Peyer's patch (tissue), 4 donors: Measurements from ENCODE around the gene GTF2A2. TPM values are rescaled to one million over a fixed set of nuclear protein-coding genes. Genes with fewer than 3 reads are reported as not detected.

ENCODE experiments used
- DNase-seq, 3 donors: peaks; one replicate each; pipeline ENCODE4 v3.0.0-alpha.2; 2017 to 2019
- H3K27ac ChIP-seq, 4 donors: fragments of 200-600 bp; sonication (generic); one replicate each; pipeline ENCODE4 v1.5.1; 2016 to 2019
- H3K27me3 ChIP-seq, 2 donors: fragments of 200-600 bp; sonication (generic); one replicate each; pipeline ENCODE4 v1.5.1; 2019
- H3K36me3 ChIP-seq, 3 donors: fragments of 200-600 bp; sonication (generic); one replicate each; pipeline ENCODE4 v1.5.1; 2016 to 2019
- H3K4me1 ChIP-seq, 4 donors: fragments of 200-600 bp; sonication (generic); one replicate each; pipeline ENCODE4 v1.5.1; 2016 to 2019
- H3K4me3 ChIP-seq, 4 donors: fragments of 200-600 bp; sonication (generic); 1 replicate in 3 of 4; 2 replicates in 1 of 4; pipeline ENCODE4 v1.5.1; 2016 to 2019; ENCODE audit warnings: mild to moderate bottlenecking in 1 of 4
- H3K9me3 ChIP-seq, 4 donors: fragments of 200-600 bp; sonication (generic); one replicate each; pipeline ENCODE4 v1.5.1; 2016 to 2019; ENCODE audit warnings: mild to moderate bottlenecking in 1 of 4
- POLR2A ChIP-seq, 2 donors: fragments of 450-650 bp; IDR thresholded peaks; one replicate each; pipeline ENCODE4 v1.5.1; 2017; ENCODE audit warnings: antibody characterized with exemption in 2 of 2, mild to moderate bottlenecking in 2 of 2, moderate library complexity in 2 of 2
- total RNA-seq, 4 donors: library from RNA; depleted of rRNA; stranded (reverse); fragments of >200 nt; gene quantifications; one replicate each; pipeline ENCODE4 v1.1.0, GENCODE V29; 2016
- TF ChIP-seq, protein P1 (sequence below), 6 experiments: fragments of 450-650 bp in 4 of 6; fragments of 200-600 bp in 2 of 6; sonication (generic) in 1 of 6; IDR thresholded peaks; one replicate each; pipeline ENCODE4 v1.5.1; 2017 to 2019; ENCODE audit warnings: antibody characterized with exemption in 6 of 6, mild to moderate bottlenecking in 3 of 6, moderate library complexity in 1 of 6

The GTF2A2 gene
- total RNA-seq, 4 donors from 2014 or later: 18.8 to 75.1 (median 22.9) TPM

DNA sequence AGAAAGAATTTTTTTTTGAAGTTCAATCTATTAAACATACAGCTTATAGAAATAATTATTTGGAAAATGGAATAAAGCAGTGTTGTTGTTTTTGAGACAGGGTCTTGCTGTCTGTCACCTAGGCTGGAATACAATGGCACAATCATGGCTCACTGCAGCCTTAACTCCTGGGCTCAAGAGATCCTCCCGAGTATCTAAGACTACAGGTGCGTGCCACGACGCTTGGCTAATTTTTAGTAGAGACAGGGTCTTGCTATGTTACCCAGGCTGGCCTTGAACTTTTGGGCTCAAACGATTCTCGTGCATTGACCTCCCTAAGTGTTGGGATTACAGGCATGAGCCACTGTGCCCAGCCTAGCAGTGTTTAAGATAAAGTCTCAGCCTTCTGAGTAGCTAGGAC, 23.0 kb upstream of the GTF2A2 start:
- Histone ChIP-seq H3K27ac (no peak overlapping the region), H3K36me3 (peaks cover 0 to 68% (median 0%) of the 10 kb centered on the region in 3 donors), H3K9me3 (no peaks in the 10 kb centered on the region), H3K4me1 (no peaks in the 10 kb centered on the region), H3K27me3 (no peaks in the 10 kb centered on the region), H3K4me3 (no peak overlapping the region)
- no peak for DNase-seq
- TF ChIP-seq, protein P1, sequence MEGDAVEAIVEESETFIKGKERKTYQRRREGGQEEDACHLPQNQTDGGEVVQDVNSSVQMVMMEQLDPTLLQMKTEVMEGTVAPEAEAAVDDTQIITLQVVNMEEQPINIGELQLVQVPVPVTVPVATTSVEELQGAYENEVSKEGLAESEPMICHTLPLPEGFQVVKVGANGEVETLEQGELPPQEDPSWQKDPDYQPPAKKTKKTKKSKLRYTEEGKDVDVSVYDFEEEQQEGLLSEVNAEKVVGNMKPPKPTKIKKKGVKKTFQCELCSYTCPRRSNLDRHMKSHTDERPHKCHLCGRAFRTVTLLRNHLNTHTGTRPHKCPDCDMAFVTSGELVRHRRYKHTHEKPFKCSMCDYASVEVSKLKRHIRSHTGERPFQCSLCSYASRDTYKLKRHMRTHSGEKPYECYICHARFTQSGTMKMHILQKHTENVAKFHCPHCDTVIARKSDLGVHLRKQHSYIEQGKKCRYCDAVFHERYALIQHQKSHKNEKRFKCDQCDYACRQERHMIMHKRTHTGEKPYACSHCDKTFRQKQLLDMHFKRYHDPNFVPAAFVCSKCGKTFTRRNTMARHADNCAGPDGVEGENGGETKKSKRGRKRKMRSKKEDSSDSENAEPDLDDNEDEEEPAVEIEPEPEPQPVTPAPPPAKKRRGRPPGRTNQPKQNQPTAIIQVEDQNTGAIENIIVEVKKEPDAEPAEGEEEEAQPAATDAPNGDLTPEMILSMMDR (IDR thresholded peaks at IDR 0.05): no peak
- TF ChIP-seq POLR2A (IDR thresholded peaks at IDR 0.05): no peak

DNA sequence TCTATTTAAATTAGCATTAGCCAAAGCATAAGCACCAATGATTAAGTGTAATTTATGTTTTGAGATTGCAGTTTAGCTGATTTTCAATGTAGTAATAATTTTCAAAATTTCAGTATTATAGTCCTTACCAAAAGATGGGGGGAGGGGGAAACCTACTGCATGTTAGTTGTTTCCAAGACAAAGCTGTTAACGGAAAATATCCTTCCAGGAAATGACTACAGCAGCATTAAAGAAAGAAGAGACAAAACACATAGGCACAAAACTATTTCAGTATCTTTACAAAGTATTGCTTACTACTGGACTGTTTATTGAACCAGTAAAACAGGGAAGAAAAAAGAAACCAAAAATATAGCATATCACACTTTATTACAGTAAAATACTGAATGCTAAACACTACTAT, 21.3 kb upstream of the GTF2A2 start:
- TF ChIP-seq POLR2A (IDR thresholded peaks at IDR 0.05): no peak
- TF ChIP-seq, protein P1 (IDR thresholded peaks at IDR 0.05): no peak
- H3K27ac ChIP-seq: no peak overlapping the region
- H3K9me3 ChIP-seq: no peaks in the 10 kb centered on the region
- H3K27me3 ChIP-seq: no peaks in the 10 kb centered on the region
- H3K36me3 ChIP-seq: peaks cover 0 to 85% (median 0%) of the 10 kb centered on the region in 3 donors
- no peak overlapping the region for H3K4me3 ChIP-seq
- no peak for DNase-seq
- H3K4me1 ChIP-seq: no peaks in the 10 kb centered on the region

DNA sequence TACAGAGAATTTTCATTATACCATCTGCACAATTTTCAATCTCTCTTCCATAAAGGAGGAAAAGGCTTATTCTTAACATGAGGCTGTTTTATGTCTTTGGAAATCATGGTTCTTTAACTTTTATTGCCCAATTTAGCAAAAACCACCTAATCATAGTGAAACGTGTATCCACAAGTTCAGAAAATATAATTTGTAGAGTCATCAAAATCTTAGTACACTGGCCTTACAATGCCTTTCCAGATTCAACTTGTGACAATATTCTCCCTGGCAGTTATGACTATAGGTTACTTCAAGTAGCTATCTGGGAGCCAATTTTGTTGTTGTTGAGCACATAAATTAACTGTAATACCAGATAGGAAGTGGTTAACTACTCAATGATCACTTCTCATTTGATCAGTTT, 20.9 kb upstream of the GTF2A2 start:
- Histone ChIP-seq H3K4me3 (no peak overlapping the region), H3K27me3 (no peaks in the 10 kb centered on the region), H3K36me3 (peaks cover 0 to 89% (median 0%) of the 10 kb centered on the region in 3 donors), H3K27ac (no peak overlapping the region), H3K4me1 (no peaks in the 10 kb centered on the region), H3K9me3 (no peaks in the 10 kb centered on the region)
- DNase-seq: no peak
- no peak for TF ChIP-seq POLR2A (IDR thresholded peaks at IDR 0.05)
- TF ChIP-seq, protein P1 (IDR thresholded peaks at IDR 0.05): no peak

DNA sequence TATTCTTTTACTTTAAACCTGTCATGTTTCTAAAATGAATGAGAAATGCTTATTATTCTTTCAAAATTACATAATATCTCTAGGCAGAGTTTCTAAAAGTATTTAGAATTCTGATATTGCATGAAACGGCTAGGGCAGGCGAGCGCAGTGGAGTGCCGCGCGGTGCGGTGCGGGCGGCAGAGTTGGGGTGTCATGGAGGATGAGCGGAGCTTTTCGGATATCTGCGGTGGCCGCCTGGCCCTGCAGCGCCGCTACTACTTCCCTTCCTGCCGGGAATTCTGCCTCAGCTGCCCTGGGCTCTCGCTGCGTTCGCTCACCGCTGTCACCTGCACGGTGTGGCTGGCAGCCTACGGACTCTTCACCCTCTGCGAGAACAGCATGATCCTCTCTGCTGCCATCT, 19.2 kb upstream of the GTF2A2 start:
- H3K27me3 ChIP-seq: no peaks in the 10 kb centered on the region

DNA sequence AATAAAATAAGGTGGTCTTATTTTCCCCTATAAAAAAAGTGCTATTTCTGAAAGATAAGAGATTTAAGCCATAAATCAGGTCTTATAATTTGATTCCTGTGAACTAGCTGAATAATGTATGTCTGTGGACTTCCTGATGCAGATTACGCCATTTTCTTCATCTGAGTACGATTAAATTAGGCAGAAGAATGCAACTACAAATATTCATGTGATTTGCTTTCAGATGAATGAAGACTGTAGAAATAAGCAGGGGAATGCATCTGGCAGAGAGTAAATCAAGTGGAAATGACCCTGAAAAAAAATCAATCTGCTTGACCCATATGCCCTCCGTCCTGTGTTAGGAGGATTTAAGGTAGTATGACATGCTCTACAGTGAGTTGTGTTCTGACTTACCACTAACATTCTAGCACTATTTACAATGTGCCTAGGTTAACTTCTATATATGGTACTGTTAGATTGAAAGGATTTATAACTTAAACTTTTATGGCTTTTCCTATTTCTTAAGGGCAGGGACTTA, 17.1 kb upstream of the GTF2A2 start:
- peaks cover 0 to 100% (median 0%) of the 10 kb centered on the region in 3 donors for H3K36me3 ChIP-seq

More for the DNA sequence above, 19.2 kb upstream of the GTF2A2 start:
- no peak for DNase-seq
- TF ChIP-seq POLR2A (IDR thresholded peaks at IDR 0.05): no peak
- TF ChIP-seq, protein P1 (IDR thresholded peaks at IDR 0.05): no peak
- Histone ChIP-seq H3K36me3 (peaks cover 0 to 100% (median 0%) of the 10 kb centered on the region in 3 donors), H3K4me1 (no peaks in the 10 kb centered on the region), H3K4me3 (no peak overlapping the region), H3K27ac (no peak overlapping the region), H3K9me3 (no peaks in the 10 kb centered on the region)

More for the DNA sequence above, 17.1 kb upstream of the GTF2A2 start:
- no peak for DNase-seq
- TF ChIP-seq POLR2A (IDR thresholded peaks at IDR 0.05): no peak
- TF ChIP-seq, protein P1 (IDR thresholded peaks at IDR 0.05): no peak
- Histone ChIP-seq H3K4me1 (no peaks in the 10 kb centered on the region), H3K27me3 (no peaks in the 10 kb centered on the region), H3K9me3 (no peaks in the 10 kb centered on the region), H3K4me3 (no peak overlapping the region), H3K27ac (no peak overlapping the region)
